Panc1 (cell line): ENCODE measurements around the gene ABLIM2. TPM values are rescaled to one million over a fixed set of nuclear protein-coding genes. Genes with fewer than 3 reads are reported as not detected.

Experiments
- ATAC-seq: fragments of 200-7000 bp; cut with Tn5 transposase; 2 replicates; pipeline ENCODE4 v1.9.1; 2020; ENCODE audit warnings: mild to moderate bottlenecking, moderate library complexity
- BruUV-seq: library from RNA; stranded (reverse); fragments of 400-500 nt; replicated peaks from 2 replicates; lab custom pipeline; 2021; lab: Mats Ljungman, UMichigan
- CTCF ChIA-PET: fragments of 300-600 bp; sonication (Branson Sonifier 250); formaldehyde crosslinking; loops from one replicate; lab custom pipeline; 2022; ENCODE audit warnings: antibody characterized with exemption; lab: Charles Lee
- POLR2A ChIA-PET: fragments of 300-600 bp; sonication (Branson Sonifier 250); formaldehyde crosslinking; loops from one replicate; lab custom pipeline; 2022; ENCODE audit warnings: antibody characterized with exemption; lab: Charles Lee
- DNase-seq: peaks from one replicate; pipeline ENCODE4 v3.0.0-alpha.2; 2010; ENCODE audit warnings: low read depth, low spot score
- H3K27ac ChIP-seq: 2 replicates; pipeline ENCODE4 v1.5.1; 2011; ENCODE audit warnings: mild to moderate bottlenecking, low read length, inconsistent platforms
- H3K27me3 ChIP-seq: fragments of 200-500 bp; sonication (Bioruptor generic); 2 replicates; pipeline ENCODE4 v1.6.0; 2014; ENCODE audit warnings: low read length, inconsistent platforms; ENCODE audit not compliant: control insufficient read depth, insufficient read depth
- H3K36me3 ChIP-seq: fragments of 200-500 bp; sonication (Bioruptor generic); 2 replicates; pipeline ENCODE4 v1.5.1; 2014; ENCODE audit warnings: inconsistent platforms, mild to moderate bottlenecking, low read length, moderate library complexity; ENCODE audit not compliant: control insufficient read depth, insufficient read depth
- H3K4me1 ChIP-seq: 2 replicates; pipeline ENCODE4 v1.5.1; 2011; ENCODE audit warnings: inconsistent platforms, mild to moderate bottlenecking, low read length, moderate library complexity; ENCODE audit not compliant: control insufficient read depth, insufficient read depth
- H3K4me3 ChIP-seq, 2 experiments: 2 replicates each; pipeline ENCODE4 v1.5.1; 2011 to 2012; ENCODE audit warnings: low read depth in 2 of 2, low read length in 2 of 2, mild to moderate bottlenecking in 2 of 2, inconsistent platforms in 1 of 2, moderate library complexity in 1 of 2
- H3K9me3 ChIP-seq: fragments of 200-500 bp; sonication (Bioruptor generic); 2 replicates; pipeline ENCODE4 v1.5.1; 2014; ENCODE audit warnings: low read depth, mild to moderate bottlenecking, inconsistent platforms, low read length, moderate library complexity; ENCODE audit not compliant: control insufficient read depth, insufficient read depth
- CTCF ChIP-seq: fragments of 450-650 bp; IDR thresholded peaks from 2 replicates; pipeline ENCODE4 v1.5.1; 2017; ENCODE audit warnings: mild to moderate bottlenecking
- POLR2AphosphoS5 ChIP-seq: IDR thresholded peaks from 2 replicates; pipeline ENCODE4 v1.6.1; 2012; ENCODE audit warnings: mild to moderate bottlenecking, low read depth, low read length, moderate library complexity
- REST ChIP-seq, 2 experiments: IDR thresholded peaks; 2 replicates each; pipeline ENCODE4 v1.6.1; 2011 to 2012; ENCODE audit warnings: low read depth in 2 of 2, control low read depth in 1 of 2, low read length in 1 of 2, mild to moderate bottlenecking in 1 of 2, moderate library complexity in 1 of 2; ENCODE audit not compliant: insufficient read depth in 1 of 2
- SIN3A ChIP-seq: IDR thresholded peaks from 2 replicates; pipeline ENCODE4 v1.6.1; 2012; ENCODE audit warnings: low read depth, mild to moderate bottlenecking, low read length, moderate library complexity, borderline replicate concordance; ENCODE audit not compliant: insufficient read depth
- TCF7L2 ChIP-seq: IDR thresholded peaks from 2 replicates; pipeline ENCODE4 v1.6.1; 2011; ENCODE audit warnings: mild to moderate bottlenecking, low read depth, low read length, inconsistent platforms
- in situ Hi-C: cut with HindIII; loops from 2 replicates; pipeline ENCODE4 v1.10.0; 2016; ENCODE audit warnings: low sequenced_read_pairs, low pct_unique_long_range_greater_than_20kb
- intact Hi-C: fragments of 100-400 bp; cut with micrococcal nuclease; formaldehyde crosslinking; loops from one replicate; pipeline ENCODE4 v1.10.0; 2022; ENCODE audit not compliant: unreplicated experiment
- total RNA-seq: library from RNA; stranded (reverse); gene quantifications from one replicate; pipeline ENCODE4 v1.2.1, GENCODE V29; 2021; ENCODE audit not compliant: unreplicated experiment

ABLIM2 gene
- total RNA-seq, 1 experiment from 2014 or later = 0.64 TPM

DNA sequence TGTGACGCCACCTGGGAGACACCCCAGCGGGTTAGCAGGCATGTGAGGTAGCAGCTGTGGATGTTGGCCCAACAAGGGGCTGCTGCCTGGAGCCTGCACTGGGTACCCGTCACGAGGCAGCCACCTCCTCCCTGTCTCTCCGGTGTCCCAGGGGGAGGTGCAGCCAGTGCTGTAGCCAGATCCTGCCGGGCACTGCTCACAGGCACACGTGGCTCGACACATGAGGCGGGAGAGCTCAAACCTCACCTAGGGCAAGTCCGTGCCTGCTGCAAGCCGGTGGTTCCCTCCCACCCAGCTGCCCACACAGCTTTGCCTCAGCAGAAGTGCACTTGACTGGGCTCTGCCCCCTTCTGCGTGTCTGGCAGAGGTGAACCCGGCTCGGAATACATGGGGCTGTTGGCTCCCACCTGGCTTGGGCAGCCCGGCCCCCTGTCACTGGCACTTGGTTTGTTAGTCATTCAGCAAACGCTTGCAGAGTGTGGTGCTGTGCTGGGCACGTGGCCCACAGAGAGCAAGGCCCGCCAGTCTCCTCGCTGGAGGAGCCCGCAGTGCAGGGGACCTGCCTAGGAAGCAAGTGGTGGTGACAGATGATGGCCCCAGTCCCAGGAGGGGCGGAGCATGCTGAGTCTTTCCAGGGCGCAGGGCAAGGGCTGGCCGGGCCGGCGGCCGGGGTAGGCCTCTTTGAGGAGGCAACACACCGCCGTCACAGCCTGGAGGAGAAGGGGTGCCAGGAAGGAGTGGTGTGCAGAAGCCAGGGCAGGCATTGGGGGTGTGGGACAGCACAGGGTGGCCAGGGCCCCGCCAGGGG lies 30.3 kb upstream of the ABLIM2 start:
- in situ Hi-C loops = no loop called here
- Histone ChIP-seq H3K27ac (no peak overlapping the region), H3K27me3 (no peaks in the 10 kb centered on the region), H3K4me1 (no peaks in the 10 kb centered on the region; the same call in 1 of the 2 replicates), H3K9me3 (no peaks in the 10 kb centered on the region), H3K4me3 (no peak overlapping the region), H3K36me3 (no peaks in the 10 kb centered on the region)
- no peak for TF ChIP-seq CTCF
- no peak for TF ChIP-seq TCF7L2
- TF ChIP-seq SIN3A = no peak
- no peak for TF ChIP-seq REST (IDR thresholded peaks at IDR 0.05; ENCODE audit: insufficient read depth in 1 of 2, low read depth in 2 of 2, low read length in 1 of 2)
- TF ChIP-seq POLR2AphosphoS5 = no peak
- POLR2A ChIA-PET = no interaction called here
- ATAC-seq (peak; percentile 18; the same call in 1 of the 2 replicates), DNase-seq (no peak)
- intact Hi-C loops = no loop called here
- CTCF ChIA-PET = no interaction called here
- BruUV-seq = no TSS peak

DNA sequence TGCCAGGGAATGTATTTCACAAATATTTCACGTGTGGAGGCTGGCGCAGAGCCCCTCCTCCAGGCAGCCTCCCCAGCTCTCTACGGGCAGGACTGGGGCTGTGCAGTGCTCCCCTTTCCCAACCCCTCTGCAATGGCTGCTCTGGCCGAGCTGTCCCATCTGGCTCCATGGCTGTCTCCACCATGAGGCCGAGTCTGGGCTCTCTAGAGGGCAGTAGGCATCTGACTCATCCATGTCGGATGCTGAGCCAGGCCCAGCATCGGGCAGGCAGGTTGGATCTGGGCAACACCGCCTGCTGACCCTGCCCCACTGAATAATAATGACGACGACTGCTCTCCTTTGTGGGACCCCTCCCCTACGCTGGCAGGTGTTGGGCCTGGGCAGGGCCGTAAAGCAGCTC lies 29.5 kb upstream of the ABLIM2 start:
- in situ Hi-C loops = no loop called here
- Histone ChIP-seq H3K4me1 (peaks cover 3% of the 10 kb centered on the region), H3K27me3 (no peaks in the 10 kb centered on the region), H3K36me3 (no peaks in the 10 kb centered on the region), H3K9me3 (no peaks in the 10 kb centered on the region), H3K27ac (no peak overlapping the region), H3K4me3 (no peak overlapping the region)
- TF ChIP-seq SIN3A (no peak), CTCF (no peak), TCF7L2 (no peak), REST (IDR thresholded peaks at IDR 0.05; ENCODE audit: insufficient read depth in 1 of 2, low read depth in 2 of 2, low read length in 1 of 2) (no peak), POLR2AphosphoS5 (no peak)
- CTCF ChIA-PET = no interaction called here
- intact Hi-C loops = no loop called here
- BruUV-seq = no TSS peak
- POLR2A ChIA-PET = interaction anchor here (0.6 kb wide), 1 partner anchor 157 kb away, joined by 5 read pairs; no protein-coding TSS in a partner anchor
- DNase-seq (no peak), ATAC-seq (peak; percentile 55; the same call in 1 of the 2 replicates)
